H9 (cell line): ENCODE results near the gene GP1BA. TPM values are rescaled to one million over a fixed set of nuclear protein-coding genes. Genes with fewer than 3 reads are reported as not detected.

Experiments
- DNase-seq: peaks from one replicate; pipeline ENCODE4 v3.0.0-alpha.2; 2017
- H2AFZ ChIP-seq: one replicate; pipeline ENCODE4 v1.6.1; 2013; ENCODE audit warnings: mild to moderate bottlenecking, low read length, control low read depth, moderate library complexity
- H2AK5ac ChIP-seq: 2 replicates; pipeline ENCODE4 v1.6.1; 2013; ENCODE audit warnings: low read length, control low read depth, mixed read lengths; ENCODE audit not compliant: insufficient read length
- H2BK120ac ChIP-seq: one replicate; pipeline ENCODE4 v1.6.1; 2013; ENCODE audit warnings: low read depth, mild to moderate bottlenecking, low read length, control low read depth, inconsistent platforms; ENCODE audit not compliant: poor library complexity, severe bottlenecking
- H2BK12ac ChIP-seq: 2 replicates; pipeline ENCODE4 v1.6.1; 2013; ENCODE audit warnings: low read length, control low read depth, mixed read lengths, low read depth; ENCODE audit not compliant: insufficient read length
- H2BK15ac ChIP-seq: 2 replicates; pipeline ENCODE4 v1.6.1; 2013; ENCODE audit warnings: low read depth, low read length, control low read depth
- H2BK20ac ChIP-seq: one replicate; pipeline ENCODE4 v1.6.1; 2013; ENCODE audit warnings: low read depth, mild to moderate bottlenecking, low read length, control low read depth, inconsistent platforms; ENCODE audit not compliant: poor library complexity, severe bottlenecking
- H2BK5ac ChIP-seq: 2 replicates; pipeline ENCODE4 v1.6.1; 2013; ENCODE audit warnings: low read length, control low read depth, mixed read lengths; ENCODE audit not compliant: insufficient read length
- H3K14ac ChIP-seq: 2 replicates; pipeline ENCODE4 v1.6.1; 2013; ENCODE audit warnings: low read length, control low read depth; ENCODE audit not compliant: insufficient read depth
- H3K18ac ChIP-seq: 2 replicates; pipeline ENCODE4 v1.6.1; 2013; ENCODE audit warnings: low read depth, mild to moderate bottlenecking, mixed read lengths, low read length, control low read depth; ENCODE audit not compliant: insufficient read length
- H3K23ac ChIP-seq: 2 replicates; pipeline ENCODE4 v1.6.1; 2013; ENCODE audit warnings: low read length, control low read depth, mixed read lengths, low read depth; ENCODE audit not compliant: insufficient read length
- H3K23me2 ChIP-seq: 2 replicates; pipeline ENCODE4 v1.6.1; 2013; ENCODE audit warnings: low read depth, mild to moderate bottlenecking, mixed read lengths, low read length, control low read depth; ENCODE audit not compliant: insufficient read length, poor library complexity, severe bottlenecking
- H3K27ac ChIP-seq: 2 replicates; pipeline ENCODE4 v1.5.1; 2013; ENCODE audit warnings: low read length, control low read depth, mixed read lengths, low read depth; ENCODE audit not compliant: insufficient read length
- H3K27me3 ChIP-seq: 2 replicates; pipeline ENCODE4 v1.6.1; 2013; ENCODE audit warnings: low read length, control low read depth, inconsistent platforms; ENCODE audit not compliant: insufficient read depth
- H3K4ac ChIP-seq: 2 replicates; pipeline ENCODE4 v1.6.1; 2013; ENCODE audit warnings: low read depth, mild to moderate bottlenecking, control low read depth, inconsistent platforms, low read length, moderate library complexity
- H3K4me1 ChIP-seq: 2 replicates; pipeline ENCODE4 v1.6.1; 2013; ENCODE audit warnings: low read length, control low read depth, inconsistent platforms; ENCODE audit not compliant: insufficient read depth
- H3K4me2 ChIP-seq: 2 replicates; pipeline ENCODE4 v1.6.1; 2013; ENCODE audit warnings: low read length, control low read depth, mixed read lengths; ENCODE audit not compliant: insufficient read length, insufficient read depth
- H3K56ac ChIP-seq: 2 replicates; pipeline ENCODE4 v1.6.1; 2013; ENCODE audit warnings: low read depth, mild to moderate bottlenecking, mixed read lengths, low read length, control low read depth; ENCODE audit not compliant: insufficient read length
- H3K79me1 ChIP-seq: 2 replicates; pipeline ENCODE4 v1.6.1; 2013; ENCODE audit warnings: low read depth, mild to moderate bottlenecking, moderate library complexity, low read length, control low read depth, inconsistent platforms; ENCODE audit not compliant: insufficient read depth, poor library complexity, severe bottlenecking
- H3K79me2 ChIP-seq: 2 replicates; pipeline ENCODE4 v1.6.1; 2013; ENCODE audit warnings: low read length, control low read depth, inconsistent platforms; ENCODE audit not compliant: insufficient read depth
- H3K9ac ChIP-seq: 2 replicates; pipeline ENCODE4 v1.6.1; 2013; ENCODE audit warnings: low read length, control low read depth, mixed read lengths; ENCODE audit not compliant: insufficient read length; ENCODE audit errors: extremely low read depth
- H3K9me3 ChIP-seq: one replicate; pipeline ENCODE4 v1.6.1; 2013; ENCODE audit warnings: low read depth, low read length, inconsistent platforms; ENCODE audit not compliant: control insufficient read depth
- H3T11ph ChIP-seq: one replicate; pipeline ENCODE4 v1.6.1; 2013; ENCODE audit warnings: mild to moderate bottlenecking, low read length, control low read depth, inconsistent platforms
- H4K20me1 ChIP-seq: one replicate; pipeline ENCODE4 v1.6.1; 2013; ENCODE audit not compliant: control insufficient read depth, insufficient read length, insufficient read depth
- H4K5ac ChIP-seq: 2 replicates; pipeline ENCODE4 v1.6.1; 2013; ENCODE audit warnings: low read depth, mild to moderate bottlenecking, mixed read lengths, low read length, control low read depth; ENCODE audit not compliant: insufficient read length
- H4K8ac ChIP-seq: replicated peaks from 2 replicates; pipeline ENCODE4 v1.6.1; 2013; ENCODE audit warnings: low read length, control low read depth, mixed read lengths, low read depth; ENCODE audit not compliant: insufficient read length
- H4K91ac ChIP-seq: 2 replicates; pipeline ENCODE4 v1.6.1; 2013; ENCODE audit warnings: low read depth, mild to moderate bottlenecking, moderate library complexity, mixed read lengths, low read length, control low read depth; ENCODE audit not compliant: insufficient read length
- H3K27ac Mint-ChIP-seq, 3 experiments: 2 replicates in 2 of 3; 3 replicates in 1 of 3; pipeline ENCODE4 v1.8.0; 2020 to 2021; ENCODE audit warnings: mixed read lengths in 3 of 3, mild to moderate bottlenecking in 1 of 3, moderate library complexity in 1 of 3
- H3K27me3 Mint-ChIP-seq: 2 replicates; pipeline ENCODE4 v1.8.0; 2021; ENCODE audit warnings: low read depth, mild to moderate bottlenecking, moderate library complexity, mixed read lengths
- H3K36me3 Mint-ChIP-seq, 3 experiments: 2 replicates in 2 of 3; 3 replicates in 1 of 3; pipeline ENCODE4 v1.8.0; 2020 to 2021; ENCODE audit warnings: low read depth in 3 of 3, mixed read lengths in 3 of 3; ENCODE audit not compliant: insufficient read depth in 1 of 3
- H3K4me1 Mint-ChIP-seq, 2 experiments: 2 replicates each; pipeline ENCODE4 v1.8.0; 2020; ENCODE audit warnings: mixed read lengths in 2 of 2
- H3K4me3 Mint-ChIP-seq, 2 experiments: 2 replicates in 1 of 2; 3 replicates in 1 of 2; pipeline ENCODE4 v1.8.0; 2020 to 2021; ENCODE audit warnings: mild to moderate bottlenecking in 2 of 2, mixed read lengths in 2 of 2, moderate library complexity in 1 of 2
- H3K9me3 Mint-ChIP-seq, 2 experiments: 2 replicates in 1 of 2; 3 replicates in 1 of 2; pipeline ENCODE4 v1.8.0; 2020; ENCODE audit warnings: mild to moderate bottlenecking in 2 of 2, mixed read lengths in 2 of 2, moderate library complexity in 1 of 2
- CTCF ChIP-seq: fragments of 200-600 bp; sonication (generic); conservative IDR thresholded peaks from 3 replicates; pipeline ENCODE4 v1.8.0; 2021; ENCODE audit warnings: antibody characterized with exemption, mild to moderate bottlenecking
- WGBS: extraction: QIAGEN DNeasy Blood & Tissue Kit; methylation state at CpG from one replicate; pipeline ENCODE4 v1.1.7; 2013; ENCODE audit warnings: missing lambda C conversion rate, low lambda C conversion rate, mixed read lengths; ENCODE audit not compliant: insufficient read length; ENCODE audit errors: extremely low coverage; 5-methylcytosine and 5-hydroxymethylcytosine counted together
- total RNA-seq: library from RNA; stranded (reverse); gene quantifications from 2 replicates; pipeline ENCODE4 v1.2.1, GENCODE V29; 2021

The GP1BA gene
- total RNA-seq, 1 experiment from 2014 or later, result not detected

GRCh38 chr17:4938688-4939545 is 6.8 kb downstream of the GP1BA start:
- no peaks in the 10 kb centered on the region for H3K27me3 ChIP-seq
- peak overlapping the region; percentile 81 for H3K27ac ChIP-seq
- H3K9me3 Mint-ChIP-seq, result no peaks in the 10 kb centered on the region; a peak in 1 of 5 replicates
- no peak overlapping the region for H2AFZ ChIP-seq
- no peak overlapping the region for H4K91ac ChIP-seq
- no peak overlapping the region for H2BK20ac ChIP-seq
- no peak overlapping the region for H2AK5ac ChIP-seq
- no peaks in the 10 kb centered on the region for H3K9me3 ChIP-seq
- peaks cover 27 to 65% (median 48%) of the 10 kb centered on the region in 3 experiments for H3K36me3 Mint-ChIP-seq
- peaks cover 5% of the 10 kb centered on the region for H3K79me1 ChIP-seq
- H3K27me3 Mint-ChIP-seq, result peaks cover 1% of the 10 kb centered on the region
- peaks cover 7% of the 10 kb centered on the region for H4K20me1 ChIP-seq
- H3K4me1 Mint-ChIP-seq, result peaks cover 25 to 35% of the 10 kb centered on the region in 2 experiments
- no CpG with 5 or more reads among the region's 19 CpGs for WGBS
- no peak overlapping the region for H2BK15ac ChIP-seq
- peak overlapping the region; percentile 71 for H3K9ac ChIP-seq
- H3K4me3 Mint-ChIP-seq, result peak overlapping the region; percentile 95 to 98
- H2BK12ac ChIP-seq, result no peak overlapping the region
- peaks cover 17% of the 10 kb centered on the region for H3K23me2 ChIP-seq
- no peak overlapping the region for H2BK5ac ChIP-seq
- peak; percentile 28 for DNase-seq
- no peaks in the 10 kb centered on the region for H3K4me1 ChIP-seq
- H3K4ac ChIP-seq, result no peak overlapping the region
- no peak overlapping the region for H3K18ac ChIP-seq
- H3K4me2 ChIP-seq, result peak overlapping the region; percentile 80
- H3K27ac Mint-ChIP-seq, result peak overlapping the region; percentile 91 to 100 (median 97)
- H3K56ac ChIP-seq, result no peak overlapping the region
- H3K14ac ChIP-seq, result peak overlapping the region; percentile 91
- no peak overlapping the region for H4K5ac ChIP-seq
- no peak overlapping the region for H3K23ac ChIP-seq
- no peak overlapping the region for H4K8ac ChIP-seq
- peaks cover 6% of the 10 kb centered on the region; the same call in 1 of the 2 replicates for H3K79me2 ChIP-seq
- H3T11ph ChIP-seq, result no peak overlapping the region
- H2BK120ac ChIP-seq, result no peak overlapping the region
- TF ChIP-seq CTCF, result no peak
